HepG2 (cell line): ENCODE results near the gene METTL27. TPM values are rescaled to one million over a fixed set of nuclear protein-coding genes. Genes with fewer than 3 reads are reported as not detected.

ENCODE experiments used
- AGO1 ChIP-seq: fragments of 200-400 bp; formaldehyde crosslinking; IDR thresholded peaks from 2 replicates; pipeline ENCODE4 v1.6.1; 2017; ENCODE audit warnings: mild to moderate bottlenecking, low read depth, low read length, moderate library complexity; ENCODE audit not compliant: poor library complexity, severe bottlenecking
- ARID2 ChIP-seq: sonication (generic); formaldehyde crosslinking; IDR thresholded peaks from 2 replicates; pipeline ENCODE4 v1.8.1; 2022; ENCODE audit warnings: mild to moderate bottlenecking, missing genetic modification reagents, borderline replicate concordance
- ASH2L ChIP-seq: fragments of 300-600, 200-600 bp; sonication (generic); IDR thresholded peaks from 2 replicates; pipeline ENCODE4 v1.7.0; 2017; ENCODE audit warnings: low read depth, mild to moderate bottlenecking, moderate library complexity, mixed read lengths, low read length; ENCODE audit not compliant: insufficient read length
- GZF1 ChIP-seq: sonication (generic); formaldehyde crosslinking; IDR thresholded peaks from 2 replicates; pipeline ENCODE4 v1.5.1; 2020; ENCODE audit warnings: mild to moderate bottlenecking, missing genetic modification reagents
- HHEX ChIP-seq: IDR thresholded peaks from 2 replicates; pipeline ENCODE4 v1.6.1; 2016; ENCODE audit warnings: control low read depth
- JARID2 ChIP-seq: sonication (generic); formaldehyde crosslinking; IDR thresholded peaks from 2 replicates; pipeline ENCODE4 v1.8.1; 2023; ENCODE audit warnings: missing genetic modification reagents, inconsistent platforms; ENCODE audit not compliant: insufficient replicate concordance
- NRL ChIP-seq: sonication (generic); formaldehyde crosslinking; IDR thresholded peaks from 2 replicates; pipeline ENCODE4 v1.5.0; 2020; ENCODE audit warnings: missing genetic modification reagents, mild to moderate bottlenecking, moderate library complexity, borderline replicate concordance
- PAX8 ChIP-seq: sonication (generic); formaldehyde crosslinking; IDR thresholded peaks from 2 replicates; pipeline ENCODE4 v1.8.0; 2022; ENCODE audit warnings: mild to moderate bottlenecking, missing genetic modification reagents, borderline replicate concordance
- RFX1 ChIP-seq: fragments of 450-650 bp; IDR thresholded peaks from 2 replicates; pipeline ENCODE4 v1.6.1; 2017
- ZC3H4 ChIP-seq: sonication (generic); formaldehyde crosslinking; IDR thresholded peaks from 2 replicates; pipeline ENCODE4 v1.4.0; 2020; ENCODE audit warnings: missing genetic modification reagents, borderline replicate concordance
- ZNF234 ChIP-seq: sonication (generic); formaldehyde crosslinking; conservative IDR thresholded peaks from 2 replicates; pipeline ENCODE4 v1.5.1; 2020; ENCODE audit warnings: mild to moderate bottlenecking, missing genetic modification reagents
- ZNF326 ChIP-seq: sonication (generic); formaldehyde crosslinking; IDR thresholded peaks from 2 replicates; pipeline ENCODE4 v1.4.0; 2020; ENCODE audit warnings: missing genetic modification reagents, borderline replicate concordance
- ZNF337 ChIP-seq: sonication (generic); formaldehyde crosslinking; IDR thresholded peaks from 2 replicates; pipeline ENCODE4 v1.5.1; 2020; ENCODE audit warnings: missing genetic modification reagents, low read depth, mild to moderate bottlenecking, borderline replicate concordance
- ZNF546 ChIP-seq: sonication (generic); formaldehyde crosslinking; conservative IDR thresholded peaks from 2 replicates; pipeline ENCODE4 v1.8.1; 2023; ENCODE audit warnings: mild to moderate bottlenecking, missing genetic modification reagents
- ZNF572 ChIP-seq: sonication (generic); formaldehyde crosslinking; IDR thresholded peaks from 2 replicates; pipeline ENCODE4 v1.5.1; 2020; ENCODE audit warnings: mild to moderate bottlenecking, missing genetic modification reagents
- ZNF878 ChIP-seq: sonication (generic); formaldehyde crosslinking; IDR thresholded peaks from 2 replicates; pipeline ENCODE4 v1.8.1; 2023; ENCODE audit warnings: mild to moderate bottlenecking, missing genetic modification reagents, moderate library complexity
- polyA plus RNA-seq, 8 experiments: library from polyadenylated mRNA; depleted of rRNA in 3 of 8; stranded (reverse) in 7 of 8; unstranded in 1 of 8; fragments of >200 nt; fragmentation: Illumina TruSeq in 4 of 8; extraction: Trizol in 4 of 8; gene quantifications; 2 replicates each; pipeline versions ENCODE4 v1.2.1 to v1.2.3, GENCODE V29; 2011 to 2016; ENCODE audit warnings: low read depth in 4 of 8, missing spikeins in 1 of 8, mixed read lengths in 1 of 8; ENCODE audit not compliant: insufficient read depth in 1 of 8
- total RNA-seq, 5 experiments: library from RNA; depleted of rRNA; stranded (reverse); fragments of >200 nt; fragmentation: Illumina TruSeq; extraction: Trizol; gene quantifications; 2 replicates each; pipeline ENCODE4 v1.2.3, GENCODE V29; 2016; ENCODE audit warnings: low read depth in 1 of 5
- TF ChIP-seq, protein P1 (sequence below): sonication (generic); formaldehyde crosslinking; IDR thresholded peaks from 2 replicates; pipeline ENCODE4 v1.4.0; 2020; ENCODE audit warnings: missing genetic modification reagents
- TF ChIP-seq, protein P2 (sequence below): IDR thresholded peaks from 2 replicates; pipeline ENCODE4 v1.6.1; 2016; ENCODE audit warnings: low read depth, borderline replicate concordance
- TF ChIP-seq, protein P3 (sequence below): sonication (generic); formaldehyde crosslinking; IDR thresholded peaks from 2 replicates; pipeline ENCODE4 v1.8.0; 2022; ENCODE audit warnings: missing genetic modification reagents, mild to moderate bottlenecking, moderate library complexity, borderline replicate concordance
- TF ChIP-seq, protein P4 (sequence below): sonication (generic); formaldehyde crosslinking; conservative IDR thresholded peaks from 2 replicates; pipeline ENCODE4 v1.4.0; 2020; ENCODE audit warnings: missing genetic modification reagents
- TF ChIP-seq, protein P5 (sequence below): sonication (generic); formaldehyde crosslinking; conservative IDR thresholded peaks from 2 replicates; pipeline ENCODE4 v1.4.0; 2020; ENCODE audit warnings: missing genetic modification reagents

METTL27 gene
- total and polyA plus RNA-seq, 2 of the 13 experiments (the other 11 are each of a cell fraction or from before 2014, with no cell fraction given), result 2.0 to 3.0 TPM

DNA sequence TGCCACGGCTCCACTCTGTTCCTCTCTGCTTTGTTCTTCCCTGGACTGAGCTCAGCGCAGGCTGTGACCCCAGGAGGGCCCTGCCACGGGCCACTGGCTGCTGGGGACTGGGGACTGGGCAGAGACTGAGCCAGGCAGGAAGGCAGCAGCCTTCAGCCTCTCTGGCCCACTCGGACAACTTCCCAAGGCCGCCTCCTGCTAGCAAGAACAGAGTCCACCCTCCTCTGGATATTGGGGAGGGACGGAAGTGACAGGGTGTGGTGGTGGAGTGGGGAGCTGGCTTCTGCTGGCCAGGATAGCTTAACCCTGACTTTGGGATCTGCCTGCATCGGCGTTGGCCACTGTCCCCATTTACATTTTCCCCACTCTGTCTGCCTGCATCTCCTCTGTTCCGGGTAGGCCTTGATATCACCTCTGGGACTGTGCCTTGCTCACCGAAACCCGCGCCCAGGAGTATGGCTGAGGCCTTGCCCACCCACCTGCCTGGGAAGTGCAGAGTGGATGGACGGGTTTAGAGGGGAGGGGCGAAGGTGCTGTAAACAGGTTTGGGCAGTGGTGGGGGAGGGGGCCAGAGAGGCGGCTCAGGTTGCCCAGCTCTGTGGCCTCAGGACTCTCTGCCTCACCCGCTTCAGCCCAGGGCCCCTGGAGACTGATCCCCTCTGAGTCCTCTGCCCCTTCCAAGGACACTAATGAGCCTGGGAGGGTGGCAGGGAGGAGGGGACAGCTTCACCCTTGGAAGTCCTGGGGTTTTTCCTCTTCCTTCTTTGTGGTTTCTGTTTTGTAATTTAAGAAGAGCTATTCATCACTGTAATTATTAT, 10.3 kb downstream of the METTL27 start (continued):
- TF ChIP-seq ZNF337 (CRISPR knock-in tag) (no peak), HHEX (CRISPR knock-in tag) (peak; percentile 13; the same call in 1 of the 2 replicates), ZC3H4 (no peak), ZNF878 (0 out of 2 replicates have a peak, but pooled peaks have one; percentile 35), ZNF572 (CRISPR knock-in tag) (peak; percentile 42; the same call in 1 of the 2 replicates), ARID2 (CRISPR knock-in tag) (peak; percentile 72; the same call in 1 of the 2 replicates), ZNF326 (CRISPR knock-in tag) (no peak), ASH2L (no peak), JARID2 (no peak), ZNF234 (CRISPR knock-in tag) (no peak), AGO1 (no peak), ZNF546 (CRISPR knock-in tag) (no peak), GZF1 (CRISPR knock-in tag) (no peak), PAX8 (CRISPR knock-in tag) (no peak), RFX1 (no peak), NRL (0 out of 2 replicates have a peak, but pooled peaks have one; percentile 62)
- TF ChIP-seq, protein P1, sequence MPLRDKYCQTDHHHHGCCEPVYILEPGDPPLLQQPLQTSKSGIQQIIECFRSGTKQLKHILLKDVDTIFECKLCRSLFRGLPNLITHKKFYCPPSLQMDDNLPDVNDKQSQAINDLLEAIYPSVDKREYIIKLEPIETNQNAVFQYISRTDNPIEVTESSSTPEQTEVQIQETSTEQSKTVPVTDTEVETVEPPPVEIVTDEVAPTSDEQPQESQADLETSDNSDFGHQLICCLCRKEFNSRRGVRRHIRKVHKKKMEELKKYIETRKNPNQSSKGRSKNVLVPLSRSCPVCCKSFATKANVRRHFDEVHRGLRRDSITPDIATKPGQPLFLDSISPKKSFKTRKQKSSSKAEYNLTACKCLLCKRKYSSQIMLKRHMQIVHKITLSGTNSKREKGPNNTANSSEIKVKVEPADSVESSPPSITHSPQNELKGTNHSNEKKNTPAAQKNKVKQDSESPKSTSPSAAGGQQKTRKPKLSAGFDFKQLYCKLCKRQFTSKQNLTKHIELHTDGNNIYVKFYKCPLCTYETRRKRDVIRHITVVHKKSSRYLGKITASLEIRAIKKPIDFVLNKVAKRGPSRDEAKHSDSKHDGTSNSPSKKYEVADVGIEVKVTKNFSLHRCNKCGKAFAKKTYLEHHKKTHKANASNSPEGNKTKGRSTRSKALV (CRISPR knock-in tag), result no peak
- TF ChIP-seq, protein P2, sequence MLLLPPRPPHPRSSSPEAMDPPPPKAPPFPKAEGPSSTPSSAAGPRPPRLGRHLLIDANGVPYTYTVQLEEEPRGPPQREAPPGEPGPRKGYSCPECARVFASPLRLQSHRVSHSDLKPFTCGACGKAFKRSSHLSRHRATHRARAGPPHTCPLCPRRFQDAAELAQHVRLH (CRISPR knock-in tag), result no peak
- TF ChIP-seq, protein P3, sequence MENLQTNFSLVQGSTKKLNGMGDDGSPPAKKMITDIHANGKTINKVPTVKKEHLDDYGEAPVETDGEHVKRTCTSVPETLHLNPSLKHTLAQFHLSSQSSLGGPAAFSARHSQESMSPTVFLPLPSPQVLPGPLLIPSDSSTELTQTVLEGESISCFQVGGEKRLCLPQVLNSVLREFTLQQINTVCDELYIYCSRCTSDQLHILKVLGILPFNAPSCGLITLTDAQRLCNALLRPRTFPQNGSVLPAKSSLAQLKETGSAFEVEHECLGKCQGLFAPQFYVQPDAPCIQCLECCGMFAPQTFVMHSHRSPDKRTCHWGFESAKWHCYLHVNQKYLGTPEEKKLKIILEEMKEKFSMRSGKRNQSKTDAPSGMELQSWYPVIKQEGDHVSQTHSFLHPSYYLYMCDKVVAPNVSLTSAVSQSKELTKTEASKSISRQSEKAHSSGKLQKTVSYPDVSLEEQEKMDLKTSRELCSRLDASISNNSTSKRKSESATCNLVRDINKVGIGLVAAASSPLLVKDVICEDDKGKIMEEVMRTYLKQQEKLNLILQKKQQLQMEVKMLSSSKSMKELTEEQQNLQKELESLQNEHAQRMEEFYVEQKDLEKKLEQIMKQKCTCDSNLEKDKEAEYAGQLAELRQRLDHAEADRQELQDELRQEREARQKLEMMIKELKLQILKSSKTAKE (CRISPR knock-in tag), result no peak
- TF ChIP-seq, protein P4, sequence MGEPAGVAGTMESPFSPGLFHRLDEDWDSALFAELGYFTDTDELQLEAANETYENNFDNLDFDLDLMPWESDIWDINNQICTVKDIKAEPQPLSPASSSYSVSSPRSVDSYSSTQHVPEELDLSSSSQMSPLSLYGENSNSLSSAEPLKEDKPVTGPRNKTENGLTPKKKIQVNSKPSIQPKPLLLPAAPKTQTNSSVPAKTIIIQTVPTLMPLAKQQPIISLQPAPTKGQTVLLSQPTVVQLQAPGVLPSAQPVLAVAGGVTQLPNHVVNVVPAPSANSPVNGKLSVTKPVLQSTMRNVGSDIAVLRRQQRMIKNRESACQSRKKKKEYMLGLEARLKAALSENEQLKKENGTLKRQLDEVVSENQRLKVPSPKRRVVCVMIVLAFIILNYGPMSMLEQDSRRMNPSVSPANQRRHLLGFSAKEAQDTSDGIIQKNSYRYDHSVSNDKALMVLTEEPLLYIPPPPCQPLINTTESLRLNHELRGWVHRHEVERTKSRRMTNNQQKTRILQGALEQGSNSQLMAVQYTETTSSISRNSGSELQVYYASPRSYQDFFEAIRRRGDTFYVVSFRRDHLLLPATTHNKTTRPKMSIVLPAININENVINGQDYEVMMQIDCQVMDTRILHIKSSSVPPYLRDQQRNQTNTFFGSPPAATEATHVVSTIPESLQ (CRISPR knock-in tag), result no peak
- TF ChIP-seq, protein P5, sequence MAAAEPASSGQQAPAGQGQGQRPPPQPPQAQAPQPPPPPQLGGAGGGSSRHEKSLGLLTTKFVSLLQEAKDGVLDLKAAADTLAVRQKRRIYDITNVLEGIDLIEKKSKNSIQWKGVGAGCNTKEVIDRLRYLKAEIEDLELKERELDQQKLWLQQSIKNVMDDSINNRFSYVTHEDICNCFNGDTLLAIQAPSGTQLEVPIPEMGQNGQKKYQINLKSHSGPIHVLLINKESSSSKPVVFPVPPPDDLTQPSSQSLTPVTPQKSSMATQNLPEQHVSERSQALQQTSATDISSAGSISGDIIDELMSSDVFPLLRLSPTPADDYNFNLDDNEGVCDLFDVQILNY, result no peak
